WTC11 (cell line): ENCODE data around the gene TPCN2. TPM values are rescaled to one million over a fixed set of nuclear protein-coding genes. Genes with fewer than 3 reads are reported as not detected.

ENCODE experiments used
- ATAC-seq: fragments of 200-7000 bp; cut with Tn5 transposase; 2 replicates; pipeline ENCODE4 v1.10.0; 2021; ENCODE audit warnings: mild to moderate bottlenecking, moderate library complexity
- CTCF ChIA-PET: fragments of 300-600 bp; sonication (Branson Sonifier 250); formaldehyde crosslinking; loops from one replicate; lab custom pipeline; 2021; ENCODE audit warnings: antibody characterized with exemption; lab: Charles Lee
- POLR2A ChIA-PET: fragments of 350-600 bp; sonication (Branson Sonifier 250); formaldehyde crosslinking; loops from one replicate; lab custom pipeline; 2021; ENCODE audit warnings: antibody characterized with exemption; lab: Charles Lee
- DNase-seq: peaks from one replicate; pipeline ENCODE4 v3.0.0; 2021; ENCODE audit warnings: low spot score
- H3K27ac Mint-ChIP-seq: 2 replicates; pipeline ENCODE4 v1.8.0; 2021; ENCODE audit warnings: mixed read lengths
- H3K27me3 Mint-ChIP-seq: 2 replicates; pipeline ENCODE4 v1.8.0; 2021; ENCODE audit warnings: low read depth, mild to moderate bottlenecking, moderate library complexity, mixed read lengths
- H3K36me3 Mint-ChIP-seq: 2 replicates; pipeline ENCODE4 v1.8.0; 2021; ENCODE audit warnings: mixed read lengths
- H3K4me1 Mint-ChIP-seq: 2 replicates; pipeline ENCODE4 v1.8.0; 2022; ENCODE audit warnings: mixed read lengths
- H3K4me3 Mint-ChIP-seq: 2 replicates; pipeline ENCODE4 v1.8.0; 2021; ENCODE audit warnings: mild to moderate bottlenecking, moderate library complexity, mixed read lengths
- H3K9me3 Mint-ChIP-seq: 2 replicates; pipeline ENCODE4 v1.8.0; 2021; ENCODE audit warnings: mixed read lengths
- CREB1 ChIP-seq: sonication (generic); formaldehyde crosslinking; IDR thresholded peaks from 2 replicates; pipeline ENCODE4 v1.8.0; 2023; ENCODE audit warnings: mild to moderate bottlenecking, missing genetic modification reagents
- ETV6 ChIP-seq: sonication (generic); formaldehyde crosslinking; IDR thresholded peaks from 2 replicates; pipeline ENCODE4 v1.8.1; 2022; ENCODE audit warnings: mild to moderate bottlenecking, missing genetic modification reagents
- JAZF1 ChIP-seq: fragments of 250-450 bp; sonication (Bioruptor Pico); IDR thresholded peaks from 2 replicates; pipeline ENCODE4 v1.9.0; 2021; ENCODE audit warnings: moderate library complexity, mild to moderate bottlenecking, inconsistent platforms
- JUN ChIP-seq: sonication (generic); formaldehyde crosslinking; IDR thresholded peaks from 2 replicates; pipeline ENCODE4 v1.8.0; 2023; ENCODE audit warnings: mild to moderate bottlenecking, missing genetic modification reagents
- OVOL2 ChIP-seq: fragments of 250-450 bp; sonication (Bioruptor Pico); IDR thresholded peaks from 2 replicates; pipeline ENCODE4 v1.9.0; 2021; ENCODE audit warnings: mild to moderate bottlenecking, borderline replicate concordance
- TCF7 ChIP-seq: sonication (generic); formaldehyde crosslinking; IDR thresholded peaks from 2 replicates; pipeline ENCODE4 v1.8.0; 2022; ENCODE audit warnings: mild to moderate bottlenecking, low read depth, missing genetic modification reagents, moderate library complexity
- ZNF121 ChIP-seq: sonication (generic); formaldehyde crosslinking; IDR thresholded peaks from 2 replicates; pipeline ENCODE4 v1.8.0; 2023; ENCODE audit warnings: missing genetic modification reagents
- total RNA-seq: library from RNA; stranded (reverse); gene quantifications from 3 replicates; pipeline ENCODE4 v1.2.3, GENCODE V29; 2021
- TF ChIP-seq, protein P1 (sequence below): fragments of 200-600 bp; IDR thresholded peaks from 2 replicates; pipeline ENCODE4 v1.8.0; 2022; ENCODE audit warnings: antibody characterized with exemption
- TF ChIP-seq, protein P2 (sequence below): sonication (generic); formaldehyde crosslinking; conservative IDR thresholded peaks from 2 replicates; pipeline ENCODE4 v1.8.1; 2023; ENCODE audit warnings: mild to moderate bottlenecking, low read depth, missing genetic modification reagents, moderate library complexity
- TF ChIP-seq, protein P3 (sequence below): sonication (generic); formaldehyde crosslinking; IDR thresholded peaks from 2 replicates; pipeline ENCODE4 v1.8.0; 2022; ENCODE audit warnings: missing genetic modification reagents
- TF ChIP-seq, protein P4 (sequence below): sonication (generic); formaldehyde crosslinking; IDR thresholded peaks from 2 replicates; pipeline ENCODE4 v1.8.0; 2022; ENCODE audit warnings: mild to moderate bottlenecking, missing genetic modification reagents

The TPCN2 gene
- total RNA-seq, 1 experiment from 2014 or later = 24.6 TPM

DNA sequence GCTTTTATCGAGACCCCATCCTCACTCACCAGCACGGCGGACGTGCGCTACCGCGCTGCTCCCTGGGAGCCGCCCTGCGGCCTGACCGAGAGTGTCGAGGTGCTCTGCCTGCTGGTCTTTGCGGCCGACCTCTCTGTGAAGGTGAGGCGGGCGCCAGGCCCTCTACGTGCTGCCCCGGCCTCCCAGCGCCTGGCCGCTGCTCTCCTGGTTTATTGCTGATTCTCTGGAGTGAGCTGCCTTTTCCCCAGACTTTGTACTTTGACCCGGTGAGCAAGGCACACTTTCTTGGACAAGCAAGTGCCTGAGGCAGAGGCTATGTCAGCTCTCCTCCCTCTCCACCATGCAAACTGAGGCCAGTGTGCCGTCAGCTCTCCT is 6.5 kb downstream of the TPCN2 start:
- H3K27me3 Mint-ChIP-seq = no peaks in the 10 kb centered on the region
- CTCF ChIA-PET = interaction anchor here (0.9 kb wide), 1 partner anchor 11 kb away, joined by 3 read pairs; no protein-coding TSS in a partner anchor
- ATAC-seq = no peak
- no peak for TF ChIP-seq JAZF1 (CRISPR knock-in tag)
- H3K4me1 Mint-ChIP-seq = peaks cover 6% of the 10 kb centered on the region; the same call in 1 of the 2 replicates
- DNase-seq = no peak
- no peak overlapping the region for H3K4me3 Mint-ChIP-seq
- no peaks in the 10 kb centered on the region for H3K9me3 Mint-ChIP-seq
- H3K36me3 Mint-ChIP-seq = peaks cover 2% of the 10 kb centered on the region; the same call in 1 of the 2 replicates
- H3K27ac Mint-ChIP-seq = no peak overlapping the region
- POLR2A ChIA-PET = no interaction called here

DNA sequence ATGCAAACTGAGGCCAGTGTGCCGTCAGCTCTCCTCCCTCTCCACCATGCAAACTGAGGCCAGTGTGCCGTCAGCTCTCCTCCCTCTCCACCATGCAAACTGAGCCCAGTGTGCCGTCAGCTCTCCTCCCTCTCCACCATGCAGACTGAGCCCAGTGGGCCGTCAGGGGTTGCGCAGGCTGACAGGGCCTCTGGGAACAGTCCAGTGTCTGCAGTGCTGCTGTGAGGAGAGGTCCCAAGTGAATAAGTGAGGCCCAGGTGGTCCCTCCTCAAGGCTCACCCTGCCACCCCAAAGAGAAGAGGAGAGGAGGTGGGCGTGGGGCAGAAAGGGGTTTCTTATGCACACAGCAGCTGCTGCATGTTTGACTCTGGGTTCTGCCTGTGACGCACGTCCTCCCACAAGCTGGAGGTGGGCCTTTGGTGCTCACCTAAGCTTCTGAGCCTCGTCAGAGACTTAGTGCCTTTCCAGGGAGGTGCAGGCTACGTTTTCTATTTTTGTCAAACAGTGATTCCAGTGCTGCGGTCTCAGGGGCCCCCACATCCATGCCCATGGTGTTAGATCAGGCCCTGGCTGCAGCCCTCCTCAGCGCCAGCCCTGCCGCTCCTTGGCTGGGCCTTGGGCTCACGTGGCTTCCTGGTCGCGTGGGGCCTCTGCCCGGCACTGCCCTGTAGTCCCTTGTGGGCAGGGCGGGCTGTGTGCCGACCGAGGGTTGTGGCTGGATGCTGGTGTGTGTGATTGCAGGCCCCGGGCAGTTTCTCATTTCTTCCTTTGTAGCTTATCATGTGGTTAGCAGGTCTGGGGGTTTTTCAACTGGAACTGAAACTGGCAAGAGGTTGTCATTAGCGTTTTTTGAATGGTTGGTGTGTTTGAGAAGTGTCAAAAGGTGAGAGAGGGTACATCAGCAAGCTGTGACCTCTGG is 7.1 kb downstream of the TPCN2 start:
- H3K9me3 Mint-ChIP-seq = no peaks in the 10 kb centered on the region
- H3K36me3 Mint-ChIP-seq = peaks cover 2% of the 10 kb centered on the region; the same call in 1 of the 2 replicates
- H3K4me3 Mint-ChIP-seq = no peak overlapping the region
- H3K4me1 Mint-ChIP-seq = peaks cover 6% of the 10 kb centered on the region; the same call in 1 of the 2 replicates
- TF ChIP-seq, protein P1, sequence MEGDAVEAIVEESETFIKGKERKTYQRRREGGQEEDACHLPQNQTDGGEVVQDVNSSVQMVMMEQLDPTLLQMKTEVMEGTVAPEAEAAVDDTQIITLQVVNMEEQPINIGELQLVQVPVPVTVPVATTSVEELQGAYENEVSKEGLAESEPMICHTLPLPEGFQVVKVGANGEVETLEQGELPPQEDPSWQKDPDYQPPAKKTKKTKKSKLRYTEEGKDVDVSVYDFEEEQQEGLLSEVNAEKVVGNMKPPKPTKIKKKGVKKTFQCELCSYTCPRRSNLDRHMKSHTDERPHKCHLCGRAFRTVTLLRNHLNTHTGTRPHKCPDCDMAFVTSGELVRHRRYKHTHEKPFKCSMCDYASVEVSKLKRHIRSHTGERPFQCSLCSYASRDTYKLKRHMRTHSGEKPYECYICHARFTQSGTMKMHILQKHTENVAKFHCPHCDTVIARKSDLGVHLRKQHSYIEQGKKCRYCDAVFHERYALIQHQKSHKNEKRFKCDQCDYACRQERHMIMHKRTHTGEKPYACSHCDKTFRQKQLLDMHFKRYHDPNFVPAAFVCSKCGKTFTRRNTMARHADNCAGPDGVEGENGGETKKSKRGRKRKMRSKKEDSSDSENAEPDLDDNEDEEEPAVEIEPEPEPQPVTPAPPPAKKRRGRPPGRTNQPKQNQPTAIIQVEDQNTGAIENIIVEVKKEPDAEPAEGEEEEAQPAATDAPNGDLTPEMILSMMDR = no peak
- TF ChIP-seq, protein P2, sequence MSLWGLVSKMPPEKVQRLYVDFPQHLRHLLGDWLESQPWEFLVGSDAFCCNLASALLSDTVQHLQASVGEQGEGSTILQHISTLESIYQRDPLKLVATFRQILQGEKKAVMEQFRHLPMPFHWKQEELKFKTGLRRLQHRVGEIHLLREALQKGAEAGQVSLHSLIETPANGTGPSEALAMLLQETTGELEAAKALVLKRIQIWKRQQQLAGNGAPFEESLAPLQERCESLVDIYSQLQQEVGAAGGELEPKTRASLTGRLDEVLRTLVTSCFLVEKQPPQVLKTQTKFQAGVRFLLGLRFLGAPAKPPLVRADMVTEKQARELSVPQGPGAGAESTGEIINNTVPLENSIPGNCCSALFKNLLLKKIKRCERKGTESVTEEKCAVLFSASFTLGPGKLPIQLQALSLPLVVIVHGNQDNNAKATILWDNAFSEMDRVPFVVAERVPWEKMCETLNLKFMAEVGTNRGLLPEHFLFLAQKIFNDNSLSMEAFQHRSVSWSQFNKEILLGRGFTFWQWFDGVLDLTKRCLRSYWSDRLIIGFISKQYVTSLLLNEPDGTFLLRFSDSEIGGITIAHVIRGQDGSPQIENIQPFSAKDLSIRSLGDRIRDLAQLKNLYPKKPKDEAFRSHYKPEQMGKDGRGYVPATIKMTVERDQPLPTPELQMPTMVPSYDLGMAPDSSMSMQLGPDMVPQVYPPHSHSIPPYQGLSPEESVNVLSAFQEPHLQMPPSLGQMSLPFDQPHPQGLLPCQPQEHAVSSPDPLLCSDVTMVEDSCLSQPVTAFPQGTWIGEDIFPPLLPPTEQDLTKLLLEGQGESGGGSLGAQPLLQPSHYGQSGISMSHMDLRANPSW (CRISPR knock-in tag) = no peak
- TF ChIP-seq ZNF121 (CRISPR knock-in tag) (no peak), CREB1 (CRISPR knock-in tag) (no peak), ETV6 (CRISPR knock-in tag) (no peak), JUN (CRISPR knock-in tag) (no peak), TCF7 (no peak)
- TF ChIP-seq, protein P3, sequence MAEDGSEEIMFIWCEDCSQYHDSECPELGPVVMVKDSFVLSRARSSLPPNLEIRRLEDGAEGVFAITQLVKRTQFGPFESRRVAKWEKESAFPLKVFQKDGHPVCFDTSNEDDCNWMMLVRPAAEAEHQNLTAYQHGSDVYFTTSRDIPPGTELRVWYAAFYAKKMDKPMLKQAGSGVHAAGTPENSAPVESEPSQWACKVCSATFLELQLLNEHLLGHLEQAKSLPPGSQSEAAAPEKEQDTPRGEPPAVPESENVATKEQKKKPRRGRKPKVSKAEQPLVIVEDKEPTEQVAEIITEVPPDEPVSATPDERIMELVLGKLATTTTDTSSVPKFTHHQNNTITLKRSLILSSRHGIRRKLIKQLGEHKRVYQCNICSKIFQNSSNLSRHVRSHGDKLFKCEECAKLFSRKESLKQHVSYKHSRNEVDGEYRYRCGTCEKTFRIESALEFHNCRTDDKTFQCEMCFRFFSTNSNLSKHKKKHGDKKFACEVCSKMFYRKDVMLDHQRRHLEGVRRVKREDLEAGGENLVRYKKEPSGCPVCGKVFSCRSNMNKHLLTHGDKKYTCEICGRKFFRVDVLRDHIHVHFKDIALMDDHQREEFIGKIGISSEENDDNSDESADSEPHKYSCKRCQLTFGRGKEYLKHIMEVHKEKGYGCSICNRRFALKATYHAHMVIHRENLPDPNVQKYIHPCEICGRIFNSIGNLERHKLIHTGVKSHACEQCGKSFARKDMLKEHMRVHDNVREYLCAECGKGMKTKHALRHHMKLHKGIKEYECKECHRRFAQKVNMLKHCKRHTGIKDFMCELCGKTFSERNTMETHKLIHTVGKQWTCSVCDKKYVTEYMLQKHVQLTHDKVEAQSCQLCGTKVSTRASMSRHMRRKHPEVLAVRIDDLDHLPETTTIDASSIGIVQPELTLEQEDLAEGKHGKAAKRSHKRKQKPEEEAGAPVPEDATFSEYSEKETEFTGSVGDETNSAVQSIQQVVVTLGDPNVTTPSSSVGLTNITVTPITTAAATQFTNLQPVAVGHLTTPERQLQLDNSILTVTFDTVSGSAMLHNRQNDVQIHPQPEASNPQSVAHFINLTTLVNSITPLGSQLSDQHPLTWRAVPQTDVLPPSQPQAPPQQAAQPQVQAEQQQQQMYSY (CRISPR knock-in tag) = no peak
- TF ChIP-seq, protein P4, sequence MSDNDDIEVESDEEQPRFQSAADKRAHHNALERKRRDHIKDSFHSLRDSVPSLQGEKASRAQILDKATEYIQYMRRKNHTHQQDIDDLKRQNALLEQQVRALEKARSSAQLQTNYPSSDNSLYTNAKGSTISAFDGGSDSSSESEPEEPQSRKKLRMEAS (CRISPR knock-in tag) = no peak
- TF ChIP-seq, all 79 proteins: peak for 0
- Mint-ChIP-seq H3K27me3 (no peaks in the 10 kb centered on the region), H3K27ac (no peak overlapping the region)
- no peak for DNase-seq
- POLR2A ChIA-PET = no interaction called here
- CTCF ChIA-PET = interaction anchor here (1.6 kb wide), 1 partner anchor 100 kb away, joined by 6 read pairs; no protein-coding TSS in a partner anchor
- no peak for ATAC-seq

DNA sequence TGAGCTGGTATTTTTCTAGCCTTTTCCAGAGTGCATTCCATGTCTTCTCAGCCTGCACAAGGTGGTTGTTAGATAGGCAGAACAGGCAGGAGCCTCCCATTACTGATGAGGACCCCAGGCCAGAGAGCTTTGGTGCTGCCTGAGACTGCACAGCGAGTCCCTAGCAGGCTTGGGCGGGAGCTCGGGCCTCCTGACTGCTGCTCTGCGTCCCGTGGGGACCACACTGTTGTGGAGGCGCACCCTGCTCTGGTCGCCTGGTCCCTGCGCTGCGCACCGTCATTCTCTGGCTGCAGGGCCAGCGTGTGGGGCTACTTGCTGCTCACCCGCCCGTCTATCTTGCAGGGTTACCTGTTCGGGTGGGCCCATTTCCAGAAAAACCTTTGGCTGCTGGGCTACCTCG is 8.5 kb downstream of the TPCN2 start:
- peaks cover 2% of the 10 kb centered on the region; the same call in 1 of the 2 replicates for H3K36me3 Mint-ChIP-seq
- no peak overlapping the region for H3K4me3 Mint-ChIP-seq
- ATAC-seq (no peak), DNase-seq (no peak)
- ChIA-PET CTCF (interaction anchor here (1.6 to 2.1 kb wide), 2 partner anchors 12 to 101 kb away, joined by 6 read pairs; no protein-coding TSS in a partner anchor), POLR2A (no interaction called here)
- H3K27ac Mint-ChIP-seq = no peak overlapping the region
- H3K27me3 Mint-ChIP-seq = no peaks in the 10 kb centered on the region
- no peak for TF ChIP-seq OVOL2
- H3K4me1 Mint-ChIP-seq = no peaks in the 10 kb centered on the region
- H3K9me3 Mint-ChIP-seq = no peaks in the 10 kb centered on the region
